Neuronal stem cell (in vitro differentiated cells): Measurements from ENCODE around the gene KASH5.

Source experiments
- DNase-seq: peaks from one replicate; pipeline ENCODE4 v3.0.0-alpha.2; 2013; ENCODE audit warnings: low spot score
- H2AFZ ChIP-seq: one replicate; pipeline ENCODE4 v1.6.1; 2013; ENCODE audit warnings: mild to moderate bottlenecking, low read length, inconsistent platforms
- H2AK5ac ChIP-seq: 2 replicates; pipeline ENCODE4 v1.6.1; 2013; ENCODE audit warnings: low read depth, mild to moderate bottlenecking, inconsistent platforms, low read length, moderate library complexity, mixed read lengths
- H2BK120ac ChIP-seq: 2 replicates; pipeline ENCODE4 v1.6.1; 2013; ENCODE audit warnings: low read depth, mild to moderate bottlenecking, inconsistent platforms, low read length, moderate library complexity, mixed read lengths
- H2BK12ac ChIP-seq: one replicate; pipeline ENCODE4 v1.6.1; 2013; ENCODE audit warnings: low read length, inconsistent platforms
- H2BK15ac ChIP-seq: 2 replicates; pipeline ENCODE4 v1.6.1; 2013; ENCODE audit warnings: mild to moderate bottlenecking, low read length, inconsistent platforms, mixed read lengths
- H2BK5ac ChIP-seq: one replicate; pipeline ENCODE4 v1.6.1; 2013; ENCODE audit warnings: inconsistent platforms, mild to moderate bottlenecking, low read length, moderate library complexity
- H3K14ac ChIP-seq: one replicate; pipeline ENCODE4 v1.6.1; 2013; ENCODE audit warnings: low read length, inconsistent platforms
- H3K18ac ChIP-seq: 2 replicates; pipeline ENCODE4 v1.6.1; 2013; ENCODE audit warnings: low read length, inconsistent platforms
- H3K23ac ChIP-seq: 2 replicates; pipeline ENCODE4 v1.6.1; 2013; ENCODE audit warnings: low read depth, mild to moderate bottlenecking, mixed read lengths, low read length, inconsistent platforms; ENCODE audit not compliant: poor library complexity
- H3K27ac ChIP-seq: replicated peaks from 3 replicates; pipeline ENCODE4 v1.5.1; 2013; ENCODE audit warnings: low read length, inconsistent platforms
- H3K27me3 ChIP-seq, 3 experiments: 2 replicates each; pipeline ENCODE4 v1.6.1; 2013; ENCODE audit warnings: low read length in 3 of 3, mild to moderate bottlenecking in 2 of 3, inconsistent platforms in 1 of 3, low read depth in 1 of 3, mixed read lengths in 1 of 3, moderate library complexity in 1 of 3; ENCODE audit not compliant: control insufficient read depth in 3 of 3, insufficient read depth in 3 of 3
- H3K36me3 ChIP-seq, 2 donors: replicated peaks in 1 of 2; 2 replicates each; pipeline ENCODE4 v1.6.1; 2013; ENCODE audit warnings: low read length in 2 of 2; ENCODE audit not compliant: control insufficient read depth in 2 of 2, insufficient read depth in 2 of 2
- H3K4ac ChIP-seq: 2 replicates; pipeline ENCODE4 v1.6.1; 2013; ENCODE audit warnings: inconsistent platforms, mild to moderate bottlenecking, low read length, moderate library complexity
- H3K4me1 ChIP-seq, 2 donors: 1 replicate in 1 of 2; 2 replicates in 1 of 2; pipeline ENCODE4 v1.6.1; 2013; ENCODE audit warnings: low read length in 2 of 2, low read depth in 1 of 2; ENCODE audit not compliant: control insufficient read depth in 2 of 2, insufficient read depth in 1 of 2
- H3K4me2 ChIP-seq: one replicate; pipeline ENCODE4 v1.6.1; 2013; ENCODE audit warnings: mild to moderate bottlenecking, low read length, inconsistent platforms; ENCODE audit not compliant: insufficient read depth, poor library complexity, severe bottlenecking
- H3K4me3 ChIP-seq, 2 donors: 2 replicates each; pipeline ENCODE4 v1.5.1; 2013; ENCODE audit warnings: low read length in 2 of 2, mild to moderate bottlenecking in 2 of 2, inconsistent platforms in 1 of 2, moderate library complexity in 1 of 2
- H3K79me1 ChIP-seq: one replicate; pipeline ENCODE4 v1.6.1; 2013; ENCODE audit warnings: low read depth, mild to moderate bottlenecking, inconsistent platforms, low read length, moderate library complexity
- H3K9ac ChIP-seq: one replicate; pipeline ENCODE4 v1.6.1; 2013; ENCODE audit warnings: mild to moderate bottlenecking, low read depth, low read length, inconsistent platforms; ENCODE audit not compliant: poor library complexity
- H3K9me3 ChIP-seq, 2 donors: replicated peaks in 1 of 2; 2 replicates each; pipeline versions ENCODE3 to v1.6.1; 2013; ENCODE audit warnings: low read length in 2 of 2, mild to moderate bottlenecking in 2 of 2, inconsistent platforms in 1 of 2, low read depth in 1 of 2, mixed read lengths in 1 of 2, moderate library complexity in 1 of 2; ENCODE audit not compliant: control insufficient read depth in 2 of 2, insufficient read depth in 1 of 2
- H4K8ac ChIP-seq: one replicate; pipeline ENCODE4 v1.6.1; 2013; ENCODE audit warnings: low read depth, mild to moderate bottlenecking, inconsistent platforms, low read length, moderate library complexity
- H4K91ac ChIP-seq: one replicate; pipeline ENCODE4 v1.6.1; 2013; ENCODE audit warnings: low read length, low read depth, mild to moderate bottlenecking, inconsistent platforms; ENCODE audit not compliant: poor library complexity
- WGBS, 2 donors: extraction: QIAGEN DNeasy Blood & Tissue Kit; methylation state at CpG; one replicate each; pipeline ENCODE4 v1.1.7; 2013; ENCODE audit warnings: missing lambda C conversion rate in 2 of 2, mixed read lengths in 1 of 2; ENCODE audit not compliant: insufficient read length in 2 of 2, insufficient replicate concordance in 1 of 2; ENCODE audit errors: extremely low coverage in 2 of 2; 5-methylcytosine and 5-hydroxymethylcytosine counted together

KASH5 gene

DNA sequence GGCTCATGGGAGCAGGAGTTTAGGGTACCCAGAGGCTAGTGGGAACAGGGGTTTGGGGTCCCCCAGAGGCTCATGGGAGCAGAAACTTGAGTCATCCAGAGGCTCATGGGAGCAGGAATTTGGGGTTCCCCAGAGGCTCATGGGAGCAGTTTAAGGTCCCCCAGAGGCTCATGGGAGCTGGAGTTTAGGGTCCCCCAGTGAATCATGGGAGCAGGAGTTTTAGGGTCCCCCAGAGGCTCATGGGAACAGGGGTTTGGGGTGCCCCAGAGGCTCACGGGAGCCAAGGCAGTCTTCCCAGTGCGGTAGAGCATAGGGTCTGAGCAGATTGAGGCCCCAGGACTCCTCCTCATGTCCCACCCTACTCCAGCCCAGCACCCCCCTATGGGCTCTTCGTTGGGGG lies 77.3 kb downstream of the KASH5 start:
- Histone ChIP-seq H3K18ac (no peak overlapping the region), H2BK120ac (no peak overlapping the region), H3K4me3 (no peak overlapping the region), H3K23ac (no peak overlapping the region), H3K36me3 (peaks cover 10 to 64% of the 10 kb centered on the region in 2 donors), H2BK12ac (no peak overlapping the region), H3K4ac (no peak overlapping the region), H2AFZ (no peak overlapping the region), H2BK5ac (no peak overlapping the region), H2BK15ac (no peak overlapping the region), H3K9ac (no peak overlapping the region), H2AK5ac (no peak overlapping the region), H3K27me3 (no peaks in the 10 kb centered on the region), H3K79me1 (peaks cover 3% of the 10 kb centered on the region), H3K4me2 (no peak overlapping the region), H3K14ac (no peak overlapping the region), H4K8ac (no peak overlapping the region), H3K4me1 (peaks cover 3 to 4% of the 10 kb centered on the region in 2 donors), H3K27ac (no peak overlapping the region), H4K91ac (no peak overlapping the region), H3K9me3 (no peaks in the 10 kb centered on the region)
- no peak for DNase-seq
- WGBS, 2 donors: no CpG with 5 or more reads among the region's 3 CpGs
